Measurements from ENCODE around the gene MATR3. TPM values are rescaled to one million over a fixed set of nuclear protein-coding genes. Genes with fewer than 3 reads are reported as not detected.

Gene MATR3
- total and polyA plus RNA-seq, 7 donors, result 60.8 to 272 (median 194) TPM

GRCh38 chr5:139271201-139272027 lies 22.1 kb upstream of the MATR3 start:
- no peaks in the 10 kb centered on the region for H3K27me3 ChIP-seq
- H3K9me3 ChIP-seq, result no peaks in the 10 kb centered on the region
- no peak for DNase-seq
- H3K4me3 ChIP-seq, result no peak overlapping the region
- intact Hi-C loops (cut with DNase I), result no loop called here
- H3K4me1 ChIP-seq, result peaks cover 0 to 57% (median 40%) of the 10 kb centered on the region in 4 donors
- TF ChIP-seq POLR2A (IDR thresholded peaks at IDR 0.05), result no peak
- peak in 1 of 4 donors; percentile 23 for TF ChIP-seq EP300 (IDR thresholded peaks at IDR 0.05)
- peak in 3 of 4 donors; percentile 47 to 65 (median 63) for TF ChIP-seq POLR2AphosphoS5 (IDR thresholded peaks at IDR 0.05)
- 25 to 38% methylated on average over 4 of the region's 4 CpGs for WGBS, 2 donors
- H3K36me3 ChIP-seq, result no peaks in the 10 kb centered on the region
- H3K27ac ChIP-seq, result peak overlapping the region; percentile 17 to 89 (median 82)

- no peak for DNase-seq
- H3K27ac ChIP-seq, result peak overlapping the region; percentile 79 to 89 (median 82)
- intact Hi-C loops (cut with DNase I), result no loop called here
- H3K27me3 ChIP-seq, result no peaks in the 10 kb centered on the region
- peaks cover 0 to 6% (median 0%) of the 10 kb centered on the region in 4 donors for H3K36me3 ChIP-seq
- H3K4me1 ChIP-seq, result peaks cover 0 to 59% (median 40%) of the 10 kb centered on the region in 4 donors
- H3K4me3 ChIP-seq, result peak overlapping the region in 2 of 4 donors; percentile 55 to 66
- TF ChIP-seq POLR2AphosphoS5 (IDR thresholded peaks at IDR 0.05) (no peak), EP300 (IDR thresholded peaks at IDR 0.05) (no peak), POLR2A (IDR thresholded peaks at IDR 0.05) (no peak), CTCF (IDR thresholded peaks at IDR 0.05) (no peak)
- 22 to 43% methylated on average over 6 of the region's 6 CpGs for WGBS, 2 donors
- no peaks in the 10 kb centered on the region for H3K9me3 ChIP-seq
Observed at GRCh38 chr5:139272471-139273321, 20.8 kb upstream of the MATR3 start.

GRCh38 chr5:139273322-139273571 lies 20.3 kb upstream of the MATR3 start:
- intact Hi-C loops (cut with DNase I), result no loop called here
- WGBS, 2 donors, result 2 to 5% methylated on average over 3 of the region's 3 CpGs

GRCh38 chr5:139273572-139274289 lies 19.8 kb upstream of the MATR3 start:
- Histone ChIP-seq H3K27ac (peak overlapping the region; percentile 79 to 89 (median 82)), H3K36me3 (peaks cover 0 to 16% (median 2%) of the 10 kb centered on the region in 4 donors), H3K4me1 (peaks cover 0 to 52% (median 32%) of the 10 kb centered on the region in 4 donors), H3K27me3 (no peaks in the 10 kb centered on the region), H3K9me3 (no peaks in the 10 kb centered on the region), H3K4me3 (peak overlapping the region; percentile 36 to 66 (median 54))
- DNase-seq, result peak; percentile 94
- 0 to 1% methylated on average over 47 of the region's 47 CpGs for WGBS, 2 donors
- intact Hi-C loops (cut with DNase I), result no loop called here
- TF ChIP-seq POLR2AphosphoS5 (IDR thresholded peaks at IDR 0.05) (peak; percentile 43 to 66 (median 62)), EP300 (IDR thresholded peaks at IDR 0.05) (no peak), CTCF (IDR thresholded peaks at IDR 0.05) (peak in 1 of 4 experiments; percentile 18)

More at GRCh38 chr5:139273322-139273571, 20.3 kb upstream of the MATR3 start:
- DNase-seq, result no peak
- TF ChIP-seq CTCF (IDR thresholded peaks at IDR 0.05), result no peak
- TF ChIP-seq EP300 (IDR thresholded peaks at IDR 0.05), result no peak
- no peaks in the 10 kb centered on the region for H3K27me3 ChIP-seq
- peak overlapping the region; percentile 79 to 89 (median 82) for H3K27ac ChIP-seq
- peak overlapping the region; percentile 36 to 66 (median 54) for H3K4me3 ChIP-seq
- peaks cover 0 to 11% (median 0%) of the 10 kb centered on the region in 4 donors for H3K36me3 ChIP-seq
- peaks cover 0 to 55% (median 35%) of the 10 kb centered on the region in 4 donors for H3K4me1 ChIP-seq
- H3K9me3 ChIP-seq, result no peaks in the 10 kb centered on the region
